Trophoblast cell (in vitro differentiated cells and primary cell): ENCODE measurements around the gene MAST4.
"Not testable (repeated sequence)": the region's sequence is repeated elsewhere in the genome, so short reads cannot be mapped to it uniquely, and the experiment has no call there.

Source experiments
- DNase-seq, 2 donors: peaks; one replicate each; pipeline ENCODE4 v3.0.0-alpha.2; 2016
- H2AFZ ChIP-seq: 2 replicates; pipeline ENCODE4 v1.6.1; 2013; ENCODE audit warnings: low read length, moderate library complexity, mild to moderate bottlenecking; ENCODE audit not compliant: insufficient read depth, poor library complexity
- H2AK5ac ChIP-seq: 2 replicates; pipeline ENCODE4 v1.6.1; 2013; ENCODE audit warnings: mild to moderate bottlenecking, low read length
- H2BK120ac ChIP-seq: 2 replicates; pipeline ENCODE4 v1.6.1; 2013; ENCODE audit warnings: low read length, mild to moderate bottlenecking, moderate library complexity; ENCODE audit not compliant: insufficient read depth, poor library complexity
- H2BK12ac ChIP-seq: 2 replicates; pipeline ENCODE4 v1.6.1; 2013; ENCODE audit warnings: mild to moderate bottlenecking, low read length, moderate library complexity
- H2BK5ac ChIP-seq: 2 replicates; pipeline ENCODE4 v1.6.1; 2013; ENCODE audit warnings: low read length, low read depth, moderate library complexity, mild to moderate bottlenecking; ENCODE audit not compliant: poor library complexity
- H3K14ac ChIP-seq: 2 replicates; pipeline ENCODE4 v1.6.1; 2013; ENCODE audit warnings: mild to moderate bottlenecking, low read length
- H3K18ac ChIP-seq: 2 replicates; pipeline ENCODE4 v1.6.1; 2013; ENCODE audit warnings: mild to moderate bottlenecking, low read length
- H3K23ac ChIP-seq: 2 replicates; pipeline ENCODE4 v1.6.1; 2013; ENCODE audit warnings: low read length
- H3K27ac ChIP-seq: 2 replicates; pipeline ENCODE4 v1.5.1; 2013; ENCODE audit warnings: low read depth, mild to moderate bottlenecking, inconsistent platforms, low read length, moderate library complexity
- H3K27me3 ChIP-seq: 2 replicates; pipeline ENCODE4 v1.6.1; 2013; ENCODE audit warnings: inconsistent platforms, mild to moderate bottlenecking, low read length, moderate library complexity; ENCODE audit not compliant: insufficient read depth
- H3K36me3 ChIP-seq, 2 experiments: 1 replicate in 1 of 2; 2 replicates in 1 of 2; pipeline ENCODE4 v1.6.1; 2013; ENCODE audit warnings: low read length in 2 of 2, mild to moderate bottlenecking in 2 of 2, moderate library complexity in 1 of 2; ENCODE audit not compliant: insufficient read depth in 2 of 2, control insufficient read depth in 1 of 2
- H3K4ac ChIP-seq: 2 replicates; pipeline ENCODE4 v1.6.1; 2013; ENCODE audit warnings: low read depth, mild to moderate bottlenecking, low read length, moderate library complexity
- H3K4me1 ChIP-seq, 2 experiments: 1 replicate in 1 of 2; 2 replicates in 1 of 2; pipeline ENCODE4 v1.6.1; 2013; ENCODE audit warnings: low read length in 2 of 2, mild to moderate bottlenecking in 2 of 2, moderate library complexity in 1 of 2; ENCODE audit not compliant: insufficient read depth in 2 of 2, control insufficient read depth in 1 of 2
- H3K4me2 ChIP-seq: 2 replicates; pipeline ENCODE4 v1.6.1; 2013; ENCODE audit warnings: inconsistent platforms, mild to moderate bottlenecking, low read length, moderate library complexity
- H3K4me3 ChIP-seq: 2 replicates; pipeline ENCODE4 v1.5.1; 2013; ENCODE audit warnings: mild to moderate bottlenecking, low read depth, low read length, inconsistent platforms
- H3K79me1 ChIP-seq: one replicate; pipeline ENCODE4 v1.6.1; 2013; ENCODE audit warnings: low read length
- H3K79me2 ChIP-seq: 2 replicates; pipeline ENCODE4 v1.6.1; 2013; ENCODE audit warnings: low read length, mild to moderate bottlenecking; ENCODE audit not compliant: control insufficient read depth, insufficient read depth, poor library complexity
- H3K9ac ChIP-seq: 2 replicates; pipeline ENCODE4 v1.6.1; 2013; ENCODE audit warnings: mild to moderate bottlenecking, low read length
- H3K9me3 ChIP-seq: 2 replicates; pipeline ENCODE4 v1.6.1; 2013; ENCODE audit warnings: low read depth, mild to moderate bottlenecking, control low read depth, inconsistent platforms, low read length; ENCODE audit not compliant: insufficient read depth
- H4K12ac ChIP-seq: 2 replicates; pipeline ENCODE4 v1.6.1; 2013; ENCODE audit warnings: low read depth, mild to moderate bottlenecking, low read length, moderate library complexity
- H4K8ac ChIP-seq: 2 replicates; pipeline ENCODE4 v1.6.1; 2013; ENCODE audit warnings: low read depth, mild to moderate bottlenecking, low read length, moderate library complexity
- H4K91ac ChIP-seq: one replicate; pipeline ENCODE4 v1.6.1; 2013; ENCODE audit warnings: low read depth, mild to moderate bottlenecking, low read length, moderate library complexity
- WGBS: extraction: QIAGEN DNeasy Blood & Tissue Kit; methylation state at CpG from one replicate; pipeline ENCODE4 v1.1.7; 2013; ENCODE audit warnings: missing lambda C conversion rate; ENCODE audit not compliant: insufficient read length, insufficient coverage; ENCODE audit errors: extremely low coverage; 5-methylcytosine and 5-hydroxymethylcytosine counted together

The MAST4 gene

DNA sequence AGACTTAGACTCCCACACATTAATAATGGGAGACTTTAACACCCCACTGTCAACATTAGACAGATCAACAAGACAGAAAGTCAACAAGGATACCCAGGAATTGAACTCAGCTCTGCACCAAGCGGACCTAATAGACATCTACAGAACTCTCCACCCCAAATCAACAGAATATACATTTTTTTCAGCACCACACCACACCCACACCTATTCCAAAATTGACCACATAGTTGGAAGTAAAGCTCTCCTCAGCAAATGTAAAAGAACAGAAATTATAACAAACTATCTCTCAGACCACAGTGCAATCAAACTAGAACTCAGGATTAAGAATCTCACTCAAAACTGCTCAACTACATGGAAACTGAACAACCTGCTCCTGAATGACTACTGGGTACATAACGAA lies 156.5 kb downstream of the MAST4 start:
- not testable (repeated sequence) for H2BK120ac ChIP-seq, DNase-seq, H3K36me3 ChIP-seq, H3K23ac ChIP-seq, H2AFZ ChIP-seq, H2BK5ac ChIP-seq, H3K4me3 ChIP-seq, H3K9me3 ChIP-seq, H3K18ac ChIP-seq, H2AK5ac ChIP-seq, H3K79me2 ChIP-seq, H4K91ac ChIP-seq, H4K12ac ChIP-seq, H3K27me3 ChIP-seq, H2BK12ac ChIP-seq, H3K14ac ChIP-seq, H3K79me1 ChIP-seq, H3K27ac ChIP-seq, H3K4ac ChIP-seq, H4K8ac ChIP-seq, H3K4me1 ChIP-seq, H3K9ac ChIP-seq, H3K4me2 ChIP-seq
- WGBS, result no CpG with 5 or more reads among the region's 2 CpGs

DNA sequence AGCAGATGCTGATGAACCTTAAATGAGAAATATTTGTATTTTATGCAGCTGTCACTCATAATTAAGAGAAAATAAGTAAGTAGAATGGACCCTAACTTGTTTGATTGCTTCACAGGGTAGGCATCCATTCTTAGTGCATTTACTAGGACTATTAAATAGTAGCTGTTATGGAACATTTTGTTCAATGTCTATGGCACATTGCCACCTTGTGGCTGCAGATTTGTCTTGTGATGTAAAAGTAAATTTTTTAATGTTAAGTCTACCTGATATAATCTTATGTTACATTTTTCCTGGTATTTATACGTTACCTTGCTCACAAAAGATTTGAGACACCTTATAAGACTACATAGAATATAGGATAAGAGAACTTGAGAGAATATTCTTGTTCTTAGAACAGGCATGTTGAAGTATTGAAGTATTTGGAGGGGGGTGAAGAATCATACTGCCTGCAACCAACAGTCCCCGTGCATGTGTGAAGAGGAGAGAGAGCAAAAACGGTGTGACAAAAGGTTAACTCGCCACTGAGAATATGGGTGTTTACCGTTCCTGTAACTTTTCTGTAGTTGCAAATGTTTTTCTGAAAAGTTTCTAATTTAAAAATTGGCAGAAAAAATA lies 161.1 kb downstream of the MAST4 start:
- H3K4me2 ChIP-seq, result no peak overlapping the region
- no peaks in the 10 kb centered on the region for H3K27me3 ChIP-seq
- H3K4me3 ChIP-seq, result no peak overlapping the region
- no peak overlapping the region for H2BK120ac ChIP-seq
- H2BK12ac ChIP-seq, result no peak overlapping the region
- H3K9me3 ChIP-seq, result no peaks in the 10 kb centered on the region
- H3K18ac ChIP-seq, result no peak overlapping the region
- H2BK5ac ChIP-seq, result no peak overlapping the region
- H3K14ac ChIP-seq, result no peak overlapping the region
- H3K23ac ChIP-seq, result no peak overlapping the region
- no CpG with 5 or more reads among the region's 5 CpGs for WGBS
- no peak overlapping the region for H4K91ac ChIP-seq
- no peak overlapping the region for H3K4ac ChIP-seq
- no peaks in the 10 kb centered on the region for H3K79me1 ChIP-seq
- H2AK5ac ChIP-seq, result no peak overlapping the region
- no peaks in the 10 kb centered on the region for H3K4me1 ChIP-seq
- no peaks in the 10 kb centered on the region for H3K36me3 ChIP-seq
- H4K8ac ChIP-seq, result no peak overlapping the region
- H3K27ac ChIP-seq, result no peak overlapping the region
- no peak overlapping the region for H2AFZ ChIP-seq
- no peaks in the 10 kb centered on the region for H3K79me2 ChIP-seq
- no peak overlapping the region for H4K12ac ChIP-seq
- no peak overlapping the region for H3K9ac ChIP-seq
- peak; percentile 69 to 87 for DNase-seq

DNA sequence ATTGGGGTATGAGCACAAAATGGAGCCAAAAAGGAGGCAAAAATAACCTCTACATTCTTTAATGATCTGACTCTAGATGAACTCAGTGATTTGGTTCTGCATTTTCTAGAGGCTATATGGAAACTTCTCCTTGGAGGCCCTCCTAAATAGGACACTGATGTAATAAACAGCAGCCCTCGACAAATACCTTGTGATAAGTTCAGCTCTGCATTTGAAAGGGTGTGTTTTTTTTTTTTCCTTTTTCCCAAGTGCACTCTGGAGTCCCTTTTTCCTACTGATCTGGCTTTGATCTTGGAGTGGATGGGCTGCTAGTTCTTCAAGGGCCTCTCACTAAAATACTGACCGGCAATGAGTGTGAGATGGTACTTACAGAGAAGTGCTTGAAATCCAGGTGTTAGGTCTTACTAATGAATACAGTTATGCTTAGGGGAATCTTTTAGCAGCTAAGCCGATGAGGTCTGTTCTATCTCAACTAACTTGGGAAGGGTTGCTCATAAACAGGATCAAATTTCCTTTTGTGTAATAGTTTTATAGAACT lies 161.7 kb downstream of the MAST4 start:
- H3K4me3 ChIP-seq, result no peak overlapping the region
- H2AFZ ChIP-seq, result no peak overlapping the region
- no peak overlapping the region for H4K12ac ChIP-seq
- no peak overlapping the region for H2AK5ac ChIP-seq
- H4K91ac ChIP-seq, result no peak overlapping the region
- DNase-seq, result no peak
- H4K8ac ChIP-seq, result no peak overlapping the region
- H3K27me3 ChIP-seq, result no peaks in the 10 kb centered on the region
- no peak overlapping the region for H3K4ac ChIP-seq
- H3K18ac ChIP-seq, result no peak overlapping the region
- H3K36me3 ChIP-seq, result no peaks in the 10 kb centered on the region
- no peaks in the 10 kb centered on the region for H3K9me3 ChIP-seq
- no peaks in the 10 kb centered on the region for H3K79me2 ChIP-seq
- H3K79me1 ChIP-seq, result no peaks in the 10 kb centered on the region
- no CpG with 5 or more reads among the region's 3 CpGs for WGBS
- no peak overlapping the region for H3K23ac ChIP-seq
- no peak overlapping the region for H3K9ac ChIP-seq
- H2BK5ac ChIP-seq, result no peak overlapping the region
- H3K14ac ChIP-seq, result no peak overlapping the region
- H3K4me1 ChIP-seq, result no peaks in the 10 kb centered on the region
- no peak overlapping the region for H2BK120ac ChIP-seq
- H3K27ac ChIP-seq, result no peak overlapping the region
- no peak overlapping the region for H3K4me2 ChIP-seq
- H2BK12ac ChIP-seq, result no peak overlapping the region

DNA sequence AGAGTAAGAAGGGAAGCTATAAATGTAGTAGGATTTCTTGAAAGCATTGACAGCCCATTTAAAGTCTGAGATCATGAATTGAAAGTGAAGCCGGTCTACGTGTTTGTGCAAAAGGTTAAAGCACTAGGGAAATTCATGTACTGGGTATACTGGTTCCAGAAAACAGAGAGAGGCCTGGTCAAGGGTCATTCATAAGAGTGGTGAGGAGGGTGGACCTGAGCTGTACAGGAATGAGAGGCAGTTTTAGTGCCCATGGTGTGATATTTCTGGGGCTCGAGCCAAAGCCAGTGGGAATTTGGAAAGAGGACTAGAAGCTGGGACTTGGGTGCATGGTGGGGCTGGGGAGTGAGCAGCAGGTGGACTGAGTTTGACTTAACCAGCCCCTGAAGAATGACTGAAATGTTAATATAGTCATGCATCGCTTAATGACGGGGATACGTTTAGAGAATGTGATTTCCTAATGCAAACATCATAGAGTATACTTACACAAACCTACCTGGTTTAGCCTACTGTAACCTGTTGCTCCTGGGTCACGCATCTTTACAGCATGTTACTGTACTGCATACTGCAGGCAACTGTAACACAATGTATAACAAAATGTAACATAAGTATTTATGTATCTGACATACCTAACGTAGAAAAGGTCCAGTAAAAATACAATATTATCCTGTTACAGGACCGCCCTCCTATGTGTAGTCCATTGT lies 173.0 kb downstream of the MAST4 start:
- Histone ChIP-seq H3K9me3 (no peaks in the 10 kb centered on the region), H3K18ac (no peak overlapping the region), H3K4ac (no peak overlapping the region), H3K79me2 (no peaks in the 10 kb centered on the region), H2BK120ac (no peak overlapping the region), H3K4me3 (no peak overlapping the region), H3K36me3 (no peaks in the 10 kb centered on the region), H3K27me3 (no peaks in the 10 kb centered on the region), H4K12ac (no peak overlapping the region), H2BK12ac (no peak overlapping the region), H3K79me1 (no peaks in the 10 kb centered on the region), H3K4me1 (no peaks in the 10 kb centered on the region), H3K9ac (no peak overlapping the region), H4K8ac (no peak overlapping the region), H4K91ac (no peak overlapping the region), H2AFZ (no peak overlapping the region), H3K27ac (no peak overlapping the region), H3K23ac (no peak overlapping the region), H2BK5ac (no peak overlapping the region), H2AK5ac (no peak overlapping the region), H3K4me2 (no peak overlapping the region), H3K14ac (no peak overlapping the region)
- WGBS, result no CpG with 5 or more reads among the region's 9 CpGs
- peak in 1 of 2 donors; percentile 6 for DNase-seq
